Measurements from ENCODE around the gene ZC3H12C.
"Not testable (repeated sequence)": the region's sequence is repeated elsewhere in the genome, so short reads cannot be mapped to it uniquely, and the experiment has no call there.

ZC3H12C gene
- total RNA-seq = 0 to 0.28 reads per million in 2 donors

GRCh38 chr11:110092515-110093406, at the start of gene ZC3H12C:
Gene ZC3H12C, plus strand, starts transcription at chr11:110093392. Its CDS starts 20 bp downstream, at chr11:110093412.
- DNase-seq = no peak

DNA sequence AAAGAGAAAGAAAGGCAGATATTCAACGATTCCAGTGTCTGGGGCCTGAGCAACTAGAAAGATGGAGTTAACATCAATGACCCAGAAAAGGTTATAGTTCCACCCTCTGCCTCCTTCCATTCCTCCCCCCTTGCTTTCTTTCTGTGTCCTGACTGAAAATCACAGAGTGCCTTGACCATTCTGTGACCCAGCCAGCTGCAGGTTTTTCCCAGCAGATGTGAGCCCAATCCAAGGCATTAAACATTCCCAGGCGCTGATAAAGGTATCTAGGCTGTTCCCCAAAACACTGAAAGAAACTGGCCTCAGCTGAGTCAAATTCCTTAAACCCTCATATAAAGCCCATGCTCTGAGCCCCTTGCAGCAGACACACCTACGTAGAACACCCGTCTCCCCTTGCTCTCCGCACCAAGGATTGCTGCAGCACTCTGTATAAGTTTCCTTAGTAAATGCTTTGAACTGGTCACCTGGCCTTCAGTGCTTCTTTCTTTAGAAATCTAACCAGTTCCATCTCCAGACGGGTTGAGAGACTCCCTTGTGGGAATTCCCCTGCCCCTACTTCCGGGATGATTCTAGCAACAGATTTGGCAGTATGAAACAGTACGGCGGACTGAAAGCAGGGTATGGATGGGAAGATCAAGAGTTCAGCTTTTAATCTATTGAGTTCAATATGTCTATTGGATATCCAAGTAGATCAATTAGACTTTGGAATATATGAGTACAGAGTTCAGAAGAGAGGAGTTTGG, 48.8 kb upstream of the ZC3H12C start:
- no peak for DNase-seq

DNA sequence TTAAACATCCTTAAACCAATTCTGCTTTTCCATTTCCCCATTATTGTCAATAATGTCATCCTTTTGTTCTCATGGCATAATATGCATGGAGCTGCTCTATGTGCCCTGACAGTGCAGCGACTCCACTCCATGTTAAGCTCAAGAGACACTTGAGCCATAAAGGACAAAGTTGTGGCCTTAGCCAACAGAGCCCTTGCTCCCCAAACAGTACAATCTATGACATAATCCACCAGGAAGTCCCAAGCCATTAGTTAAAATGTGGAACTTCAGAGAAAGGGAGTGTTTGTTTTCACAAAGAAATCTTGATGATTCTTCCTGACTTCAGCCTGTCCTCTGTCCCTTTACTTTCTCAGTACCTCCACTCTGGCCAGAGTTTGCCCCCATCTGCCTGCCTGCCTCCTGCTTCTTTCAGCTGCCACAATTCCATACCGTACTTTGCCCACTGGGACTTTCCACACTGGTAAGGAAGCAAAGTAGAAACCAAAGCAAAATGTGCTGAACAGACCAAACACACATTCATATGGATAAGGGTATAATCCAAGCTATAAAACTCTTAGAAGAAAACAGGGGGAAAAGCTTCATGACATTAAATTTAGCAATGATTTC, 46.3 kb upstream of the ZC3H12C start:
- no peak for DNase-seq

GRCh38 chr11:110049501-110050200, 43.5 kb upstream of the ZC3H12C start:
- DNase-seq = no peak

- no peak for DNase-seq
These were observed 43.0 kb upstream of the ZC3H12C start for GRCh38 chr11:110050201-110050506.

- no peak for DNase-seq
These were observed 39.3 kb upstream of the ZC3H12C start for GRCh38 chr11:110053848-110054414.

DNA sequence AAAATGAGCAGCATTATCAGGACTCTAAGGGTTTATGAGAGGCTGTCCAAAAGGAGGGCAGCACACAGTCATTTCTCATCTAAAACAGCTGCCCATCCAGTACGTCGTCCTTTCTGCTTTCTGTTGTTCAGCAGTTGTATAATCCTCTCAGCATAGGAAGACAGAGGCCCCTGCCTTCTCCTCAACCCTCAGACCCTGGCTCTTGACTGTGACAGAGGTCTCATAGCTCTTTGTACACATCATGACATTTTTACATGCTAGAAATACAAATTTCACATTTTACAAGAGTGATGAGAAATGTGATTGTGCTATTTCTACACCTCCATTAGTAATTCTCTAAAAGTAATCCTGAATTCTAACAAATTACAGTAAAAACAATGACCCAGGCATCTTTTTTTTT, 36.2 kb upstream of the ZC3H12C start:
- no peak for DNase-seq

GRCh38 chr11:110059706-110060463, 33.3 kb upstream of the ZC3H12C start:
- no peak for DNase-seq

DNA sequence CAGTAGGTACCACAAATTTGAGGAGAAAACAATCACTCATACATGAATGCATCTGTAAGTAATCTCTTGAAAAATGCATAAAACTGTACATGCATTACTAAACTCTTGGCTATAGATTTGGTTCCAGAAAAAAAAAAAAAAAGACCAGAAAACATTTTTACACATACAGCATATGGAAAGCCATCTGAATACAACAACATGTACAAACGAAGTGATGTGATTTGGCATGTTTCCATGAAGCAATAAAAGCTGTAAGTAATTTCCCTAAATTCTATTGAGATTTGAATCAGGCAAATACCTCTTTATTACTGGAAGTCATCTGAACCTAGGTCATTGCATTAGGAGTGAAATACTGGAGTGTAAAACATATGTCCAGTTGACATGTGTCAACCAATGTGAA, 31.9 kb upstream of the ZC3H12C start:
- DNase-seq = no peak

GRCh38 chr11:110062247-110062646, 30.9 kb upstream of the ZC3H12C start:
- DNase-seq = no peak

GRCh38 chr11:110065189-110065588, 28.0 kb upstream of the ZC3H12C start:
- DNase-seq = no peak

DNA sequence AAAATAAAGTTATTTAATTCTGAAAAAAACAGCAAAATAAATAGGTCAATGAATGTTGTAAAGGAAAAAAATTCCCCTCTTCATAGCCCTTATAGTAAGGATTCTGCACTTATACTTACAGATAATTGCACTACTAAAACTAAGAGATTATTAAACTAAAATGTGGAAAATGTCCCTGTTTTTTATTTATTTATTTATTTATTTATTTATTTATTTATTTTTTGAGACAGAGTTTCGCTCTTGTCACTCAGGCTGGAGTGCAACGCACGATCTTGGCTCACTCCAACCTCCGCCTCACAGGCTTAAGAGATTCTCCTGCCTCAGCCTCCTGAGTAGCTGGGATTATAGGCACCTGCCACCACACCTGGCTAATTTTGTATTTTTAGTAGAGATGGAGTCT, 25.2 kb upstream of the ZC3H12C start:
- not testable (repeated sequence) for DNase-seq

GRCh38 chr11:110069158-110069737, 23.9 kb upstream of the ZC3H12C start:
- no peak for DNase-seq

DNA sequence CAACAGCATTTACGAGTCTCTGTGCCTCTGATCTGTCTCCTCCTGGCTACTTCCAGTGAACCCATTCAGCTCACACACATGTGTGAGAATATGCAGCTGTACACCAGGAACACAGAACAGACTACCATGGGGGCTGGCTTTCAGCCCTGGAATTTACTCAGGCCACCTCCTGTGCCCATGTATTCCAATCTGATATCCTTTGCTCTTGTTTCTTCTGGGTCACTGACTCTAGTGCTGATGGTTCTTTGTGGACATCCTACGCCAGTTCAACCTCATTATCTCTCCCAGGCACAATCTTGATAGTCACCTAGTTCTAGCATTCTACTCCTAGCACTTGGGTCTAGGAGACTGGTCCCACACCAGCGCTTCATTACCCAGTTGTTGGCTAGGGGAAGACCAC, 23.0 kb upstream of the ZC3H12C start:
- DNase-seq = no peak

GRCh38 chr11:110071197-110071596, 22.0 kb upstream of the ZC3H12C start:
- DNase-seq = no peak

DNA sequence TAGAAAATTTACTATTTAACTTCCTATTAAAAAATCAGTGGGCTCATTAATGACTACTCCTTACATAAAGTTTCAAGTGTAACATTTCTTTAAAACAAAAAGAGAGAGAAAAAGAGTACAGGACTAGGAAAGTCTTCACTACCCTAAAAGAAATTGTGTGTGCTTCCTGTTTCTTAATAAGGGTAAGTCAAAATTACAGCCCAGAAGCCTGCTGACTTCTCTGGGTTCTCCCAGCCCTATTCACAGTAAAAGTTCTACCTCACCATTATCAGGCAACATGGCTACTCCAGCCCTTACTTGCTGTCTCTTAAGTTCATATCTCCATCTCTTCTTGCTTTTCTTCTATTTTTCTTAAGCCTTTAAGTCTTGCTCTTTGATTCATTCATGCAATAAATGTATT, 20.3 kb upstream of the ZC3H12C start:
- DNase-seq = no peak

- DNase-seq = no peak
These were observed 18.7 kb upstream of the ZC3H12C start for GRCh38 chr11:110074499-110074898.

DNA sequence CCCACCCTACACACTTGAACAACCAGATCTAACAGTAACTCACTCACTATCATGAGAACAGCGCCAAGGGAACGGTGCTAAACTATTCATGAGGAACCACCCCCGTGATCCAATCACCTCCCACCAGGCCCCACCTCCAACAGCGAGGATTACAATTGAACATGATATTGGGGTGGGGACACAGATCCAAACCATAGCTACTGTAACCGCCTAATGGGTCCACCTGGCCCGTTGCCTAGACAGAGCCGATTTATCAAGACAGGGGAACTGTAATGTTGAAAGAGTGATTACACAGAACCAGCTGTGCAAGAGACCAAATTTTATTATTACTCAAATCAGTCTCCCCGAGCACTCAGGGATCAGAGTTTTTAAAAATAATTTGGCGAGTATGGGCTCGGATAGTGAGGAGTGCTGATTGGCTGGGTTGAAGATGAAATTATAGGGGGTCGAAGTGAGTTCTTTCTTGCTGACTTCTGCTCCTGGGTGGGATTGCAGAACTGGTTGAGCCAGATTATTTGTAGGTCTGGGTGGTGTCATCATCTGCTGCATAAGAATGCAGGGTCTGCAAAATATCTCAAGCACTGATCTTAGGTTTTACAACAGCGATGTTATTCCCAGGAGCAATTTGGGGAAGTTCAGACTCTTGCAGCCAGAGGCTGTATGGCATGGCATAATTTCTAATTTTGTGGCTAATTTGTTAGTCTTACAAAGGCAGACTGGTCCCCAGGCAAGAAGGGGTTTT, 17.9 kb upstream of the ZC3H12C start:
- no peak for DNase-seq

DNA sequence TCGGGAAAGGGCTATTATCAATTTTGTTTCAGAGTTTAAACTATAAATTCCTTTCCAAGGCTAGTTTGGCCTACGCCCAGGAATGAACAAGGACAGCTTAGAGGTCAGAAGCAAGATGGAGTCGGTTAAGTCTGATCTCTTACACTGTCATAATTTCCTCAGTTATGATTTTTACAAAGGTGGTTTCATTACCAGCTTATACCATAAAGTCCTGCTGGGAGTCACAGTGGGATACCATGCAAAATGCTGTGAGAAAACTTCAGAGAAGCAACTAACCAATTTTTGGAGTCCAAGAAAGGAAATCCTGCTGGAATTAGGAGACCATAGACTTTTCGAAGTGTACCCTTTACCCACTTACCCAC, 17.4 kb upstream of the ZC3H12C start:
- DNase-seq = no peak

- DNase-seq = no peak
These were observed 16.7 kb upstream of the ZC3H12C start for GRCh38 chr11:110076371-110076965.

All from T-helper 9 cell (primary cell).